ENCODE results near the gene ATXN7. TPM values are rescaled to one million over a fixed set of nuclear protein-coding genes. Genes with fewer than 3 reads are reported as not detected.

ATXN7 gene
- total and polyA plus RNA-seq, 2 of the 13 experiments (the other 11 are each of a cell fraction or from before 2014, with no cell fraction given), result 13.8 to 20.0 TPM

GRCh38 chr3:63993653-63994079 is 130.0 kb downstream of the ATXN7 start (continued):
- TF ChIP-seq ELF3 (CRISPR knock-in tag; IDR thresholded peaks at IDR 0.05) (peak; percentile 30; the same call in 1 of the 2 replicates), TFAP4 (IDR thresholded peaks at IDR 0.05; ENCODE audit: borderline replicate concordance, low read depth) (0 out of 2 replicates have a peak, but pooled peaks have one; percentile 16), HOMEZ (CRISPR knock-in tag; IDR thresholded peaks at IDR 0.05; ENCODE audit: low read depth) (peak; percentile 23; the same call in 1 of the 2 replicates), KDM2A (CRISPR knock-in tag; IDR thresholded peaks at IDR 0.05; ENCODE audit: borderline replicate concordance, low read depth) (0 out of 2 replicates have a peak, but pooled peaks have one; percentile 41), SALL1 (CRISPR knock-in tag; IDR thresholded peaks at IDR 0.05) (peak; percentile 11; the same call in 1 of the 2 replicates), ZBTB26 (CRISPR knock-in tag; IDR thresholded peaks at IDR 0.05; ENCODE audit: borderline replicate concordance) (0 out of 2 replicates have a peak, but pooled peaks have one; percentile 46), ZNF614 (CRISPR knock-in tag; IDR thresholded peaks at IDR 0.05; ENCODE audit: borderline replicate concordance) (0 out of 2 replicates have a peak, but pooled peaks have one; percentile 38), MIXL1 (CRISPR knock-in tag; IDR thresholded peaks at IDR 0.05) (0 out of 2 replicates have a peak, but pooled peaks have one; percentile 30), ZNF724P (CRISPR knock-in tag; IDR thresholded peaks at IDR 0.05; ENCODE audit: borderline replicate concordance) (no peak), SAP130 (CRISPR knock-in tag; IDR thresholded peaks at IDR 0.05; ENCODE audit: low read depth) (peak; percentile 39; the same call in 1 of the 2 replicates), PTBP1 (IDR thresholded peaks at IDR 0.05; ENCODE audit: low read depth, low read length, poor library complexity, severe bottlenecking) (no peak), BCL3 (CRISPR knock-in tag; IDR thresholded peaks at IDR 0.05) (no peak), BORCS8-MEF2B (CRISPR knock-in tag; IDR thresholded peaks at IDR 0.05) (0 out of 2 replicates have a peak, but pooled peaks have one; percentile 37), STAG1 (CRISPR knock-in tag; IDR thresholded peaks at IDR 0.05) (peak; percentile 87), IRF2 (CRISPR knock-in tag; IDR thresholded peaks at IDR 0.05) (peak; percentile 45; the same call in 1 of the 2 replicates), BCL6 (CRISPR knock-in tag; IDR thresholded peaks at IDR 0.05) (peak; percentile 65), REPIN1 (CRISPR knock-in tag; IDR thresholded peaks at IDR 0.05; ENCODE audit: borderline replicate concordance, low read depth) (peak; percentile 50; the same call in 1 of the 2 replicates), TSC22D2 (CRISPR knock-in tag; IDR thresholded peaks at IDR 0.05; ENCODE audit: borderline replicate concordance) (no peak)
- TF ChIP-seq, protein P1, sequence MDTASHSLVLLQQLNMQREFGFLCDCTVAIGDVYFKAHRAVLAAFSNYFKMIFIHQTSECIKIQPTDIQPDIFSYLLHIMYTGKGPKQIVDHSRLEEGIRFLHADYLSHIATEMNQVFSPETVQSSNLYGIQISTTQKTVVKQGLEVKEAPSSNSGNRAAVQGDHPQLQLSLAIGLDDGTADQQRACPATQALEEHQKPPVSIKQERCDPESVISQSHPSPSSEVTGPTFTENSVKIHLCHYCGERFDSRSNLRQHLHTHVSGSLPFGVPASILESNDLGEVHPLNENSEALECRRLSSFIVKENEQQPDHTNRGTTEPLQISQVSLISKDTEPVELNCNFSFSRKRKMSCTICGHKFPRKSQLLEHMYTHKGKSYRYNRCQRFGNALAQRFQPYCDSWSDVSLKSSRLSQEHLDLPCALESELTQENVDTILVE (CRISPR knock-in tag; IDR thresholded peaks at IDR 0.05), result 0 out of 2 replicates have a peak, but pooled peaks have one; percentile 32
- TF ChIP-seq, protein P2, sequence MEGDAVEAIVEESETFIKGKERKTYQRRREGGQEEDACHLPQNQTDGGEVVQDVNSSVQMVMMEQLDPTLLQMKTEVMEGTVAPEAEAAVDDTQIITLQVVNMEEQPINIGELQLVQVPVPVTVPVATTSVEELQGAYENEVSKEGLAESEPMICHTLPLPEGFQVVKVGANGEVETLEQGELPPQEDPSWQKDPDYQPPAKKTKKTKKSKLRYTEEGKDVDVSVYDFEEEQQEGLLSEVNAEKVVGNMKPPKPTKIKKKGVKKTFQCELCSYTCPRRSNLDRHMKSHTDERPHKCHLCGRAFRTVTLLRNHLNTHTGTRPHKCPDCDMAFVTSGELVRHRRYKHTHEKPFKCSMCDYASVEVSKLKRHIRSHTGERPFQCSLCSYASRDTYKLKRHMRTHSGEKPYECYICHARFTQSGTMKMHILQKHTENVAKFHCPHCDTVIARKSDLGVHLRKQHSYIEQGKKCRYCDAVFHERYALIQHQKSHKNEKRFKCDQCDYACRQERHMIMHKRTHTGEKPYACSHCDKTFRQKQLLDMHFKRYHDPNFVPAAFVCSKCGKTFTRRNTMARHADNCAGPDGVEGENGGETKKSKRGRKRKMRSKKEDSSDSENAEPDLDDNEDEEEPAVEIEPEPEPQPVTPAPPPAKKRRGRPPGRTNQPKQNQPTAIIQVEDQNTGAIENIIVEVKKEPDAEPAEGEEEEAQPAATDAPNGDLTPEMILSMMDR (CRISPR knock-in tag; IDR thresholded peaks at IDR 0.05), result peak; percentile 82

Measured in HepG2 (cell line).